GM18870 (cell line): ENCODE measurements around the gene FASTK.

Experiments
- ATAC-seq: cut with Tn5 transposase; IDR thresholded peaks from one replicate; pipeline ENCODE4 v1.9.1; 2021; ENCODE audit warnings: moderate library complexity; ENCODE audit not compliant: unreplicated experiment

The FASTK gene

GRCh38 chr7:151083071-151083823 lies 2.6 kb upstream of the FASTK start, which contains the start of gene TMUB1:
TSS of gene TMUB1 (minus strand) at chr7:151083493. CDS start at chr7:151082563, 930 bp downstream.
- ATAC-seq = no peak

DNA sequence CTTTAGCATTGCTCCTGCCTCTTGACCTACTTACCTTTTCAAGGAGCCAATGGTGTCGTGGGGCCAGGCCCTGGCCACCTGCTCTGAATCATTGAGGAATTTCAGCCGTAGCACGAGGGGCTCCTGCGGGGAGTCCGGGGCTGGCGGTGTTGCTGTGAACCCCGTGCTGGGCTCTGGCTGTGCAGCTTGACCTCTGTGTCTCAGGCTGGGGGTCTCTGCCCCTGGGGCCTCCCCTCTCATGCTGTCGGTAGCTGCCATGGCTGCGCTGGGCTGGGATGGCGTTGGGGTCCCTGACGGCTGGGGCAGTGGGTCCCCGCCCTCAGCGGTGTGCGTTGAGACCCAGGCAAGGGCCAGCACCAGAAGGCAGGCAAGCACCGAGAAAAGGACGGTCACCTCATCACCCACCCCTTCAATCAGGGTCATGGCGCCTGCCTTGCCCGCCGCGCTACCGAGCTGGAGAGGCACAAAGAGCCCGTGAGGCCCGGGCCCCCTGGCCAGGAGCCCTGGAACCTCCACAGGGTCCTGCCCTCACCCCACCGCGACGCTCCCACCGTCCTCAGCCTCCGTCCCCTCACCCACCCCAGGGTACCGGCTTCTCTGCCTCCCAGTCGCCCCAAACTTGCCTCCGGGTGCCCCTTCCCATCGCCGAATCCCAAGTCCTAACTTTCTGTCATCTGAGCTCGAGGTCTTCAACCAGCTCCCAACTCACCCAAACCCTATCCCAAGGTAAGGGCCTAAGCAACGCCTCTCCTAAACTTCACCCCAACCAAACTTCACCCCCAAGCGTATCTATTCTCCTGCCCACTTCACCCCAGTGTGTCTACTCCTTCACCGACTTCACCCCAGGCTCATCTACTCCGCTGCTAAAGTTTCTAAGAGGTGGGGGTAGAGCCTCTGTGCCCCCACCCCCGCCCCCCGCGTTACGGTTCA lies 1.8 kb upstream of the FASTK start:
- ATAC-seq = no peak

- no peak for ATAC-seq
Observed at GRCh38 chr7:151081170-151082101, 827 bp upstream of the FASTK start.

- ATAC-seq = no peak
Observed at GRCh38 chr7:151080067-151080521, 515 bp downstream of the FASTK start.

DNA sequence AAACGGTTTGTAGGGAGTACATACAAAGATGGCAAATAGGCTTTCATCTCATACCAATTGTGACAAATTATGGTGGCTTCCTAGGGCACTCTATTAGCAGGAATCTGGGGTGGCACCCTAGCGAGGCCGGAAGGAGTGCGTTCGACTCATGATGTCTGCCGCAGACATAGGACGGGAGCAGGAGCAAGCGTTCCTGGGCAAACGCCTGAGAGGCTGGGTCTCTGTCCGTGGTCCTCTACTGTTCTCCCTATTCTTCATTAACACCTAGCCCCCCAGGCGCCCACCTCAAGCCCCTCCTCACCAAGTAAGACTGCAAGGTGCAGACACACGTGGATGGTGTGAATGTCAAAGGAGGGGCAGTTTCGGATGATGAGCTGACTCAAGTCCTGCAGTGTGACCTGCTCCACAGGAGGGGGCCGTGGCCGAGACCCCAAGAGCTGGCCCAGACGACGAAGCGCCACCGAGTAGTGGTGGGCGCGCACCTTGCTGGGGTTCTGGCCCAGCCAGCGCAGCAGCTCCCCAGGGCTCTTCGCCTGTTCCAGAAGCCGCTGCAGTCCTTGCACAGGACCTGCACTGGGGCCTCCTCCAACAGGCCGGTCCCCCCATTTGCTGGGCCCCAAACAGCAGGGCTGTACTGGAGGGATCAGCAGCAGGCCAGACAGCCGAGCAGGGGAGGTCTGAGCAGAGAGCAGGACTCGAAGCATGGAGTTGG lies 1.3 kb downstream of the FASTK start:
- ATAC-seq = no peak

- no peak for ATAC-seq
Observed at GRCh38 chr7:151078233-151079040, 2.2 kb downstream of the FASTK start.

DNA sequence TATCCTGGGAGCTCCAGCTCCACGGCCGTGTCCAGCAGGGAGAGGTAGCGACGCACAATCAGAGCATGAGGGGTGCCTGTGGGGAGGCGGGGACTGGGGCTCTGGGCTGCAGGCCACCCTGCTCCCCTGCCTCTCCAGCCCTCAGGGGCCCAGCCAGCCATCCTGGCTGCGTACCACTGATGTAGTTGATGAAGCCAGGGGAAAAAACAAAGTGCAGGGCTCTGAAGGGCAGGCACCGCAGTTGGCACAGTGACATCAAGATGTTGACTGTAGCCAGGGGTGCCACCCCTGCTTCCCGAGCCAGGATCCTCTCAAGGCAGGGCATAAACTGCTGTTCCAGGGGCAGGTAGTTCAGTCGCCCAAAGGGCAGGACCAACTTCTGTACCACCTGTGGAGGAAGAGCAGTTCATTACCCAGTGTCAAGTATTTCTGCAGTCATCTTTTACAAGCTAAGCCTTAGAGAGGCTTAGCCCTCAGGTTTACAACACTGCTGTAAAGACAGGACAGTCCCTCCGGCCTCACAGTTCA lies 2.8 kb downstream of the FASTK start:
- no peak for ATAC-seq

- ATAC-seq = no peak
Observed at GRCh38 chr7:151076863-151077704, 3.5 kb downstream of the FASTK start.

GRCh38 chr7:151075978-151076426 lies 4.6 kb downstream of the FASTK start:
- ATAC-seq = no peak

GRCh38 chr7:151075662-151075971 lies 5.0 kb downstream of the FASTK start:
- ATAC-seq = no peak

- ATAC-seq = no peak
Observed at GRCh38 chr7:151074817-151075661, 5.6 kb downstream of the FASTK start.

GRCh38 chr7:151073990-151074389 lies 6.6 kb downstream of the FASTK start:
- no peak for ATAC-seq

DNA sequence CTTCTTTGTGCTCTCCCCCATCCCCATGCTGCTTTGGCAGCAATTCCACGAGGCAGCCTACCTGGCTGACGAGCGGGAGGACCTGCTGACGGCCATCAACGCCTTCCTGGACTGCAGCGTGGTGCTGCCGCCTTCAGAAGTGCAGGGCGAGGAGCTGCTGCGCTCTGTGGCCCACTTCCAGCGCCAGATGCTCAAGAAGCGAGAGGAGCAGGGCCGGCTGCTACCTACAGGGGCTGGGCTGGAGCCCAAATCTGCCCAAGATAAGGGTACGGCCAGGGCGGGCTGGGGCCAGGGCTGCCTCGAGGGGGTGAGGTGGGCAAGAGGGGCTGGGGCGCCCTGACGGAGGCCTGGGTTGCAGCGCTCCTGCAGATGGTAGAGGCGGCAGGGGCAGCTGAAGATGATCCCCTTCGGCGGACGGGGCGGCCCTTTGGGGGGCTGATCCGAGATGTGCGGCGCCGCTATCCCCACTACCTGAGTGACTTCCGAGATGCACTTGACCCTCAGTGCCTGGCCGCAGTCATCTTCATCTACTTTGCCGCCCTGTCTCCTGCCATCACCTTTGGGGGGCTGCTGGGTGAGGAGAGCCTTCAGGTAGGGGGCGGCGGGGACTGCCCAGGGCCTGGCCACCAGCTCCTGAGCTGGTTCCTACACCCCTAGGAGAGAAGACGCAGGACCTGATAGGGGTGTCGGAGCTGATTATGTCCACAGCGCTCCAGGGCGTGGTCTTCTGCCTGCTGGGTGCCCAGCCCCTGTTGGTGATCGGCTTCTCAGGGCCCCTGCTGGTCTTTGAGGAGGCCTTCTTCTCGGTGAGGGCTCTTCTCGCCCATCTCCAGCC lies 9.4 kb downstream of the FASTK start:
- ATAC-seq = no peak

- ATAC-seq = no peak
Observed at GRCh38 chr7:151070574-151070960, 10.0 kb downstream of the FASTK start.

- no peak for ATAC-seq
Observed at GRCh38 chr7:151069841-151070573, 10.6 kb downstream of the FASTK start.
